ENCODE results near the gene CRHR1. TPM values are rescaled to one million over a fixed set of nuclear protein-coding genes. Genes with fewer than 3 reads are reported as not detected.

Gene CRHR1
- polyA plus RNA-seq, 3 donors: 0.19 to 0.98 TPM; not detected in 1

GRCh38 chr17:45787044-45787443 is 2.9 kb downstream of the CRHR1 start:
- DNase-seq (ENCODE audit: low read depth in 3 of 3, low spot score in 2 of 3): no peak

- no peak for DNase-seq (ENCODE audit: low read depth in 3 of 3, low spot score in 2 of 3)
Measured at GRCh38 chr17:45787656-45788055, 3.5 kb downstream of the CRHR1 start.

DNA sequence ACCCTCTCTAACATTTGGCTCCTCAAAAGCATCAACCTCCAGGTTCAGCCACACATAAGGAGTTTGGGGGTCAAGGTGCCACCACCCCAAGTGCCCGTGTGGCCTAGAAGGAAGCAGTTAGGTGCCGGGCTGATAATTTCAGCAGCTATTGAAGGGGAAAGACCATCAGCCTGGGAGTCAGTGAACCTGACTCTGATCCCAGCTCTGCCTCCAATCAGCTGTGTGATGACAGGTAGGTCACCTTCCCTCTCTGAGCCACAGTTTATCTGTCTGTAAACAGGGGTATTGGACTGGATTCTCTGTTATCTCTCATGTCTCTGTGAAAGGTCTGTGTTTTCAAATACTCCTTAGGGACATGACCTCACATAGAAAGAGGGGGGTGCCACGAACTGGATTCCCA is 3.9 kb downstream of the CRHR1 start:
- DNase-seq (ENCODE audit: low read depth in 3 of 3, low spot score in 2 of 3): no peak

- no peak for DNase-seq (ENCODE audit: low read depth in 3 of 3, low spot score in 2 of 3)
Measured at GRCh38 chr17:45789874-45790273, 5.8 kb downstream of the CRHR1 start.

- no peak for DNase-seq (ENCODE audit: low read depth in 3 of 3, low spot score in 2 of 3)
Measured at GRCh38 chr17:45790296-45790922, 6.3 kb downstream of the CRHR1 start.

DNA sequence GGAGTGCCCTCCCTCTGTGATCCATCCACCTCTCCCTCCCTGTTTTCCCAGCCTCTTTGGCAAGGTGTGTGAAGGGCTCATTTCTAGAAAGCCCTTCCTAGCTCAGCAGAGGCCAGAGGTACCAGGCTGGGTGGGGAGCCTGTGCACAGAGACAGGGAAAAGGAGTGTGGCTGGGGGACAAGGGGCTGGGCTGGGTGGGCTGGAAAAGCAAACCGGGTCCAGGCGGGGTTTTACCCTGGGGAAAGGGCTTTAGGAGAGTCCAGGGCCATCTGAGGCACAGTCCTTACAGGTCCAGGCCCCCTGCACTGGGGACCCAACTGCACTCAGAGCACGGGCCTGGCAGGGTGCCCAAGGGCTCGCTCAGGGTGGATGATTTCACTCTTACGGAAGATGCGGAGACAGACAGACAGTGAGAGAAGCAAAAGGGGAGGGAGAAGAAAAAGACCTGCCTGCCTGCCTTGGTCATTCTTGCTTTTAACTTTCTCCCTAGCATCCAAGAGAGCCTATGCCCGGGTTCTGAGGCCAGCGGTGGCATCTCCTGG is 7.0 kb downstream of the CRHR1 start:
- no peak for DNase-seq (ENCODE audit: low read depth in 3 of 3, low spot score in 2 of 3)

GRCh38 chr17:45791935-45792334 is 7.8 kb downstream of the CRHR1 start:
- no peak for DNase-seq (ENCODE audit: low read depth in 3 of 3, low spot score in 2 of 3)

GRCh38 chr17:45792437-45792836 is 8.3 kb downstream of the CRHR1 start:
- no peak for DNase-seq (ENCODE audit: low read depth in 3 of 3, low spot score in 2 of 3)

GRCh38 chr17:45792995-45793755 is 9.1 kb downstream of the CRHR1 start:
- DNase-seq (ENCODE audit: low read depth in 3 of 3, low spot score in 2 of 3): no peak

GRCh38 chr17:45793999-45794540 is 9.9 kb downstream of the CRHR1 start:
- no peak for DNase-seq (ENCODE audit: low read depth in 3 of 3, low spot score in 2 of 3)

DNA sequence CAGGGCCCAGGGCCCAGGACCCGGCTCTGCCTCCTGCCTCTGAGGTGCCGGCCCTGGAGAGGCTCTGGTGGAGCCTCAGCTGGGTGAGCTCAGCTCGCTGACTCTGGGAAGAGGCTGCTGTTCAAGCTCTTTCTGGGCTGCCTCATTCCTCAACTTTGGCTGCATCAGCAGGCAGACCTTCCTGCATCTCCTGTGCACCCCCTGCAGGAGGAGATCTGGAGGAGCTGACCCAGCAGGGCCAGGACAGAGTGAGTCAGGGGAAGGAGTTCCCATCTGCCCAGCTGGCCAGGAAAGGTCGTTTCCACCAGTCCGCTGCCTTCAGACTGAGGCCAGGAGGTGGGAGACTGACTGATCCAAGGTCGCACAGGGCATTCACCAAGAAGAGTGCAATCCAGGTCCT is 10.7 kb downstream of the CRHR1 start:
- no peak for DNase-seq (ENCODE audit: low read depth in 3 of 3, low spot score in 2 of 3)

- no peak for DNase-seq (ENCODE audit: low read depth in 3 of 3, low spot score in 2 of 3)
Measured at GRCh38 chr17:45800816-45801215, 16.7 kb downstream of the CRHR1 start.

DNA sequence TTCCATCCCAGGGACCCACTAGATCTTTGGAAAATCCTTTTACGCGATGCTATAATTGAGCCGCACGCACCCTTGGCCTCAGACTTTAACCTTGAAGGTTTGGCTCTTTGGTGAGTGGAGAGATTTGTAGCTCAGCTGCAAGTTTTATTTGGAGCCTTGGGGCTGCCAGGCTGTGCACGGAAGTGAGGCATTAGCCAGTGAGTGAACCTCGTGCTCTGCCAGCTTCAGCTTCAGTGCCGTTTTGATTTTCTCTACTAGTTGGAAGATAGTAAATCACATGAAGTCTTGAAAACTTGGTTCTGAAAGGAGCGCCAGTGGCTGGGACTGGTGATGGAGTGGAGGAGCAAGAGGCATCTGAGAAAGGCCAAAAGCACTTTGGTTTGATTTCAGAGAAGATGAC is 17.3 kb downstream of the CRHR1 start:
- DNase-seq (ENCODE audit: low read depth in 3 of 3, low spot score in 2 of 3): no peak

- DNase-seq (ENCODE audit: low read depth in 3 of 3, low spot score in 2 of 3): no peak
Measured at GRCh38 chr17:45808845-45809244, 24.7 kb downstream of the CRHR1 start.

- no peak for DNase-seq (ENCODE audit: low read depth in 3 of 3, low spot score in 2 of 3)
Measured at GRCh38 chr17:45809499-45809898, 25.4 kb downstream of the CRHR1 start.

- DNase-seq (ENCODE audit: low read depth in 3 of 3, low spot score in 2 of 3): no peak
Measured at GRCh38 chr17:45812102-45812501, 28.0 kb downstream of the CRHR1 start.

GRCh38 chr17:45813048-45813725 is 29.1 kb downstream of the CRHR1 start:
- DNase-seq (ENCODE audit: low read depth in 3 of 3, low spot score in 2 of 3): no peak

GRCh38 chr17:45814622-45815606 is 30.8 kb downstream of the CRHR1 start:
- DNase-seq (ENCODE audit: low read depth in 3 of 3, low spot score in 2 of 3): no peak

- DNase-seq (ENCODE audit: low read depth in 3 of 3, low spot score in 2 of 3): no peak
Measured at GRCh38 chr17:45815752-45816151, 31.6 kb downstream of the CRHR1 start.

DNA sequence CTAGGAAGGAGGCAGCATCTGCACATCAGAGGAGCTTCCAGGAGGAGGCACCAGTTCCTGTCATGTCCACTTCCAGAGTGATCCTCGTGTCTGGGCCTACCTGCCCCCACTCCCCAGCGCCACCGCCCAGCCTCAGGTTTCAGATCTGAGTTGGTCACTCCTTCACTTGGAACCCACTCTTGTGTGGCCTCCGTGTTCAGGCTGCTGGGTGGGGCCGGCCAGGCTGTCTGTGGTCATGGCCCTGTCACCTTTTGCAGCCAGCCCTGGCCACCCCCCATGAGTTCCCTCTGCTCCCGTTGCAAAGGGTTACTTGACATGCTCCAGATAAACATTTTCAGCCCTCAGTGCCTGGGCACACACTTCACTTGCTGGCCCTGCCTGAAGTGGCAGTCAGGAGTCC is 33.9 kb downstream of the CRHR1 start:
- DNase-seq (ENCODE audit: low read depth in 3 of 3, low spot score in 2 of 3): no peak

Data from right renal cortex interstitium (tissue), 3 donors.